ENCODE results near the gene YIPF3. TPM values are rescaled to one million over a fixed set of nuclear protein-coding genes. Genes with fewer than 3 reads are reported as not detected.
"Not testable (repeated sequence)": the region's sequence is repeated elsewhere in the genome, so short reads cannot be mapped to it uniquely, and the experiment has no call there.

The YIPF3 gene
- polyA plus RNA-seq, 1 experiment: 355 TPM

- Histone ChIP-seq H3K4me3 (ENCODE audit: low read depth, low read length) (no peak overlapping the region), H3K27me3 (ENCODE audit: control insufficient read depth, insufficient read depth, low read length) (no peaks in the 10 kb centered on the region), H3K36me3 (ENCODE audit: control insufficient read depth, insufficient read depth, low read length) (peaks cover 3% of the 10 kb centered on the region)
- CTCF ChIA-PET: no interaction called here
- no peak for DNase-seq (ENCODE audit: low read depth)
- no peak for TF ChIP-seq CTCF (IDR thresholded peaks at IDR 0.05; ENCODE audit: insufficient read depth, low read depth, low read length)
- POLR2A ChIA-PET: no interaction called here
These were observed 25.2 kb upstream of the YIPF3 start for GRCh38 chr6:43541774-43542471.

- CTCF ChIA-PET: no interaction called here
- no peak for TF ChIP-seq CTCF (IDR thresholded peaks at IDR 0.05; ENCODE audit: insufficient read depth, low read depth, low read length)
- POLR2A ChIA-PET: no interaction called here
- Histone ChIP-seq H3K36me3 (ENCODE audit: control insufficient read depth, insufficient read depth, low read length) (peaks cover 2% of the 10 kb centered on the region), H3K27me3 (ENCODE audit: control insufficient read depth, insufficient read depth, low read length) (no peaks in the 10 kb centered on the region), H3K4me3 (ENCODE audit: low read depth, low read length) (no peak overlapping the region)
- DNase-seq (ENCODE audit: low read depth): no peak
These were observed 23.8 kb upstream of the YIPF3 start for GRCh38 chr6:43540507-43540906.

- POLR2A ChIA-PET: not testable (repeated sequence)
These were observed 22.7 kb upstream of the YIPF3 start for GRCh38 chr6:43539409-43539808.

GRCh38 chr6:43538986-43539385, 22.3 kb upstream of the YIPF3 start:
- DNase-seq (ENCODE audit: low read depth); H3K4me3 ChIP-seq (ENCODE audit: low read depth, low read length); POLR2A ChIA-PET; H3K27me3 ChIP-seq (ENCODE audit: control insufficient read depth, insufficient read depth, low read length); H3K36me3 ChIP-seq (ENCODE audit: control insufficient read depth, insufficient read depth, low read length): not testable (repeated sequence)
- CTCF ChIA-PET: interaction anchor here (1.2 kb wide), 1 partner anchor 84 kb away, joined by 3 read pairs; the partner anchor contains the start of gene DLK2

More at GRCh38 chr6:43539409-43539808, 22.7 kb upstream of the YIPF3 start:
- DNase-seq (ENCODE audit: low read depth); H3K27me3 ChIP-seq (ENCODE audit: control insufficient read depth, insufficient read depth, low read length); H3K4me3 ChIP-seq (ENCODE audit: low read depth, low read length); H3K36me3 ChIP-seq (ENCODE audit: control insufficient read depth, insufficient read depth, low read length); CTCF ChIA-PET: not testable (repeated sequence)

- DNase-seq (ENCODE audit: low read depth): no peak
- CTCF ChIA-PET: interaction anchor here (1.1 to 1.7 kb wide), 3 partner anchors 15 to 36 kb away, joined by 3 to 5 read pairs (median 4); no protein-coding TSS in a partner anchor
- POLR2A ChIA-PET: no interaction called here
- Histone ChIP-seq H3K27me3 (ENCODE audit: control insufficient read depth, insufficient read depth, low read length) (no peaks in the 10 kb centered on the region), H3K4me3 (ENCODE audit: low read depth, low read length) (no peak overlapping the region), H3K36me3 (ENCODE audit: control insufficient read depth, insufficient read depth, low read length) (peaks cover 11% of the 10 kb centered on the region; the same call in 1 of the 2 replicates)
- TF ChIP-seq CTCF (IDR thresholded peaks at IDR 0.05; ENCODE audit: insufficient read depth, low read depth, low read length): no peak
These were observed 15.5 kb upstream of the YIPF3 start for GRCh38 chr6:43532201-43532600.

GRCh38 chr6:43524483-43524961, 7.8 kb upstream of the YIPF3 start:
- CTCF ChIA-PET: interaction anchor here (1.1 to 1.5 kb wide), 4 partner anchors 18 to 381 kb away, joined by 3 to 5 read pairs (median 3); no protein-coding TSS in a partner anchor
- peaks cover 30% of the 10 kb centered on the region for H3K36me3 ChIP-seq (ENCODE audit: control insufficient read depth, insufficient read depth, low read length)
- POLR2A ChIA-PET: no interaction called here
- no peaks in the 10 kb centered on the region for H3K27me3 ChIP-seq (ENCODE audit: control insufficient read depth, insufficient read depth, low read length)
- TF ChIP-seq CTCF (IDR thresholded peaks at IDR 0.05; ENCODE audit: insufficient read depth, low read depth, low read length): no peak
- DNase-seq (ENCODE audit: low read depth): no peak
- H3K4me3 ChIP-seq (ENCODE audit: low read depth, low read length): no peak overlapping the region

Measured in BJ (cell line).